Ureter (tissue), 1 donor: Measurements from ENCODE around the gene DNM3. TPM values are rescaled to one million over a fixed set of nuclear protein-coding genes. Genes with fewer than 3 reads are reported as not detected.

Source experiments
- DNase-seq: peaks from one replicate; pipeline ENCODE4 v3.0.0-alpha.2; 2020; ENCODE audit warnings: low spot score
- total RNA-seq: library from RNA; stranded (reverse); gene quantifications from one replicate; pipeline ENCODE4 v1.2.4, GENCODE V29; 2023
- donor health status: DM: yes; HTN: yes; CAD: no.

The DNM3 gene
- total RNA-seq, 1 donor from 2014 or later: 7.9 TPM

DNA sequence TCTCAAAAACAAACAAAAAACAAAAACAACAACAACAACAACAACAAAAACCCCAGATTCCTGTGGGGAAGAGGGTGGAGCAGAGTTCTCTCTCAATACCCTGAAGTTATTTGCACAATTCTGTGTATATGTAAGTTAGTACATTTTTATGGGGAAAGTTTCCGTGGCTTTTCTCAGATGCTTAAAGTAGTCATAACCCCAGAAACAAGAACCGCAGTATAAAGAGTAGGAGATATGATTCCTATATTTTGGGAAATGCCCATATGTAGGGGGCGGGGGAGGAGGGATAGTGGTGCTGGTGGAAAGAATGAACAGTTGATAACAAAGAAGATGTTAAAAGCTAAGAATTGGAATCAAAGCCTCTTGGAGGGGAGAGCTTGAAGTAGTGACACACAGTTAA, 131.5 kb downstream of the DNM3 start:
- DNase-seq: no peak

DNA sequence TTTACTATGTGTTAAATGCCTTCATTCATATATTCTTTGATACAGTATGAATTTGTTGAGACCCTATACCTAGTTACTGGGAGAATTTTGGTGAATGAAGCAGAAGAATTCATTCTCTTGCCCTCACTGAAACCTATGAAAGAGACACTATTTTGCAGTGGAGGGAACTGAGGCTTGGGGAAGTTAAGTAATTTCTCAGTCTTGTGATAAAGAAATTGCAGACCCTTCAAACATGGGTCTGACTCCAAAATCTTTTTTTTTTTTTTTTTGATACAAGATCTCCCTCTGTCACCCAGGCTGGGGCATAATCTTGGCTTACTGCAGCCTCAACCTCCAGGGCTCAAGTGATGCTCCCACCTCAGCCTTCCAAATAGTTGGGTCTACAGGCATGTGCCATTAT, 132.1 kb downstream of the DNM3 start:
- DNase-seq: no peak

DNA sequence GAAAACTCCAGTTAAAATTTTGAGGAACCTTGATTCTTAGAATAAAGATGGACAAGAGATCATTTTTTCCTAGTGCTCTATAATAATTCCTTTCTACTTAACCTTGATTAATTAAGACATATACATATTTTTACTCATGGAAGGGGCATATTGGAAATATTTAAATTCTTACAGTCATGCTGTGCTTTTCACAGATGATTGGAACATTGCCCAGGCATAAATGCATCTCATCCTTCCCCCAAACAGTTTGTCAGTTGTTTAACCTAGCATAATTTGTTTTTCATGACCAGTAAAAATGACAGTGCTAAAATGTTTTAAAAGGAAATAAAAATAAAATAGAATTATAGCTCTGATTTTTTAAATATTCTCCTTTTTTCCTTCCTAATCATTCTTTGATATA, 140.0 kb downstream of the DNM3 start:
- no peak for DNase-seq

DNA sequence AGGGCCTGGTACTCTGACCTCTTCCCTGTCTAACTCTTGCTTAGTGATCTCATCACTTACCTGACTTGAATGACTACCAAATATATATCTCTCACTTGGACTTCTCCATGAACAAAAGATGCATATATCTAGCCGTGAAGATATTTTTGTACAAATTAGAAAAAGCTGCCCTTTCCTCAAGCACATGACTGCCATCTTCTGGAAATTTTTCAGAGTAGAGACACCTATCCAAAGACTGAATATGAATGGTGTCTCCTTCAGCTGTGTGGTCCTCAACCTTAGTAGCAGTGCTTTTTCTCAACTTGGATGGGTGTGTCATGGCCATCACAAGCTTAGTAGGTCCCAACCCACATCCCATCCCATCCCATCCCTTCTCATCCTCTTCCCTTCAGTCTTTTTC, 142.3 kb downstream of the DNM3 start:
- DNase-seq: no peak

DNA sequence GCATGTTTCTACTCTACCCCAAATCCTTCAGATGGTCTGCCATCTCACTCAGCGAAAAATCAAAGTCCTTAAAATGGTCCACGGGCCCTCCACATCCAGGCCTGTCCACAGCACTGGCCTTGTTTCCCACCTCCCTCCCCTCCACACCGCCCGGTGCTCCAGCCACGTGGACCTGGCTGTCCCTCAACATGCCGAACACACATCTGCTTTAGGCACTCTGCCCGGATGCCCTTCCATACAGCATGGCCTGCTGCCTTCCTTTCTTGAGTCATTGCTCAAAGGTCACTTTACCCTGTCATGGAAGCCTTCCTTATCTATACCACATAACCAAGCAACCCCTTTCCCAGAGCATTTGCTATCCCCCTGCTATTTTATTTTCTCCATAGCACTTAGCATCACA, 143.0 kb downstream of the DNM3 start:
- DNase-seq: no peak

DNA sequence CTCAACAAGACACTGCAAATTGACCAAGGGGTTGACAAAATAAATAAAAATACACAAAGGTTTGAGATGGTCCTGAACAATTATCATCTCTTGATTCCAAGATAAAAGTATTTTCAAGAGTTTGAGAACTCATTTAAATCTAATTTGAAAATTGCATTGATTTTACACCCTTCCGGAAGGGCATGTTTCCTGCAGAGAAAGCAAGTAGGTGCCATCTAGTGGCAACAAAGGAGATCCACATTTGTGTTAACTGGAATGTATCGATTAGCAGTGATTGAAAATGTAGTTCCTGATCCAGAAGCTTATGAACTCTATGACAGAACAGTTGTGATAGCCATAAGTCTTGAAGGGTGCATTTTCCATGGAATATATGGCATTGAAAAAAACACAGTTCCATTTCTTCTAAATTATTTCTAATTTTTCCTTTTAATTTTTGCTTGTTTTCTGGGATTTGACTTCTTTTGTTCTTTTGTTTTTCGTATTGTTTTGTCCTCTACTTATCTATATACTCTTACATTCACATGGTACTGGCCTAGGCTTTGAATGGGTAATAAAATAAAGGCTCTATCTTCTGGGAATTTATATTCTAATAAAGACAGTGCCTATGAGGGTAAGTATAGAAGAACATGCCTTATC, 143.7 kb downstream of the DNM3 start:
- no peak for DNase-seq

DNA sequence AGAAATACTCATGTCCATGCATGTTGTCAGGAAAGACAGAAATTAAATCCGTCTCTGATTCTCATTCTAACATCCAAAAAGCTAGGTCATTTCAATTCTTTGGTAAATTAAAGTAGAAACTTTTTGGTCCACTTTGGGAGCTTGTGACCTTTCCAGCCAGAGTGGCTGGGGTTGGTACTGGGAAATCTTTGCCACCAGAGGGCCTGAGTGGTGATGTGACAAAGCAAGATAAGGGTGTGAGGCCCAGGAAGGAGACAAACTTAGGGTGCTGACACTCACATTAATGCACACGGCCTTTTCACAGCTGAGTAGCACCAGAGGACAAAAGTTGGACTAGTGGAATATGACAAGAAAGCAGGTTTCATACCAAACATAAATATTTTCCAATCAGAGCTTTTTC, 144.3 kb downstream of the DNM3 start:
- DNase-seq: no peak

DNA sequence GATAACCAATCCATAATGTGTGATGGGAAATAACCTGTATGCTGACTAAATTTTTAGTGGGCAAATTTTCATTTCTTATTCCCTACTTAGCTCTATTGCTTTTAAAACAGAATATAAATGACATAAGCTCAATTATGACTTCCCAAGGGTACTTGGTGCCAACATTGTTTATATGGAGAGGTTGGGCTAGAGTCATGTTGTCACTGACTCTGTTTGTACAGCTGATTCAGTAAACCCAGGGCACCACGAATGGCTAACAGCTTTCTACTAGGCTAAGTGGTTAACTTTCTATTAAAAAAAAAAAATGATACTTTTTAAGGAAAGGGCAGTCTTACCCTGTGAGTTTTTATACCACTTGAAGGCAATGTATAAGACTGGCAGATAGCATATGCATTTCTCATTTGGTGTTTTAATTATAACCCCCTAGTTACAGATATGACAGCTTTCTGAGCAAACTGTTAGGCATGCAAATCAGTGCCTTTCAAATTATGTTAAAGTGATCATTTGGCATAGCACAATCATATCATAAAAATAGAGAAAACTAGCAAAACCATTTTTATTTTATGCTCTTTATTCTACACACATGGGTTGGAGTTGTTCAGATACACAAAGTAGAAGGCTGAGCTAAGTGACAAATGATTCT, 147.1 kb downstream of the DNM3 start:
- no peak for DNase-seq

DNA sequence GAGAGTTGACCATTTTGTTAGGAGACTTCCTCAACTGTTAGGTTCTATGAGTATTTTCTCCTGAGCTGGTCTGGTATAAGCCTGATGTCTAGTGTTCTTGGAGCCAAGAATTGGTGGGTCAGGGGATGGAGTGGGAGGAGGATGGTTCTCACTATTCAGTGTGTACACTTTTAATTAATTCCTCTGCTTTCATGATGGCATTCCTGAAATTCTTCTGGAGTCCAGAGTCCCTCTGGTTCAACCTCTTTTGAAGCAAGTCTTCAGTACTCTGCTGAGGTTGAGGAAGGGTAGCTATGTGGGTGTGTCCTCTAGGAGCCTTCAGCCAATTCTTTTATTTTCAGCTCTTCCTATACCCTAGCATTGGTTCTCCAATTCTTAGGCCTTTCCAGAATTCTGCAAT, 149.1 kb downstream of the DNM3 start:
- DNase-seq: no peak

DNA sequence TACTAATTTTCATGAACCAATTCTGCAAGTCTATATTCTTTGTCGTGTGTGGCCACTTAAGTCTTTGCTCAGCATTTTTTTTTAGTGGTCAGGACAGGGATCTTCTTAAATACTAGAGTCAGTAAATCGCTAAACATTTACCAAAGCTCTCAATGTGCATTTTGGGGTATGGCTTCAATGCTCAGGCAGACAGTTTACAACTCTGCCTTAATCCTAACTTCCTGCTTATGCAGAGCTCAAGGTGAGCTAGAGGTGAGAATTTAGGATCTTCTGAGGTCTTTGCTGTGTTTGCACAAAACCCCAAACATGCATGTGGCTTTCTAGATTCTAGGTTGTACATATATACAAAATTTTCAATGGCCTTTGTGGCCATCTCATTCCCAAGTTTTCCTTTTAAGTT, 153.0 kb downstream of the DNM3 start:
- DNase-seq: no peak

DNA sequence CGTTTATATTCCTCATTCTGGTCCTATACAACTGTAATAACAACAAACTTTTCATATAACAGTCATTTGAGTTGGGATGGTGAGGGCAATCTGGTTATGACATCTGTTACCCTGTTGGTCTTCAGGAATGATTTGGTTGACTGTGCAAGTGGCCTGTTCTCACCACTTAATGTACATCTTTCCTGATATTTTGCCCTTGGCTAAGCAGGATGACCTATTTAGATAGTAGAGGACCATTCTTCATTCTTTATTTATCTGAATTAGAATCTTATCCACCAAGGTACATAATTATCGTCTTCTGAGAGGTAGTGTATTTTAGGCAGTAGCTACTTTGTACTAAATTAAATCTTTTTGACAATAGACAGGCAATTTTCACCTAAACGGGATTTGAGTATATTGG, 154.3 kb downstream of the DNM3 start:
- DNase-seq: no peak

DNA sequence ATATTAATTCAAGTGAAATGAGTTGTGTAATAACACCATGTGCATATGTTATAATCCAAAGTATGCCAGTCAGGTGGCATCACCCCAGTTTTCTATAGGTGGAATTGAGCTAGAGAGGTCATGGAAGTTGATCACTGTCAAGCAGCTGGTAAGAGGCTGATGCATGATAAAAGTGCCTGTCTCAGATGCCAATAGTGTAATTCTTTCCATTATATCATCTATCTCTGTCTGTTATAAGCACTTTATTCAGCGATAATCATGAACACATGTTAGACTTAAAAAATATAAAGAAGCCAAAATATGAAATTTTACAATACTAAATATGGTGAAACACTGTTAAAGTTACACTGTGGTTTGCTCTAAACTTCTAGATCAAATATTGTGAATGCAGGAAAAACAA, 156.6 kb downstream of the DNM3 start:
- DNase-seq: no peak

DNA sequence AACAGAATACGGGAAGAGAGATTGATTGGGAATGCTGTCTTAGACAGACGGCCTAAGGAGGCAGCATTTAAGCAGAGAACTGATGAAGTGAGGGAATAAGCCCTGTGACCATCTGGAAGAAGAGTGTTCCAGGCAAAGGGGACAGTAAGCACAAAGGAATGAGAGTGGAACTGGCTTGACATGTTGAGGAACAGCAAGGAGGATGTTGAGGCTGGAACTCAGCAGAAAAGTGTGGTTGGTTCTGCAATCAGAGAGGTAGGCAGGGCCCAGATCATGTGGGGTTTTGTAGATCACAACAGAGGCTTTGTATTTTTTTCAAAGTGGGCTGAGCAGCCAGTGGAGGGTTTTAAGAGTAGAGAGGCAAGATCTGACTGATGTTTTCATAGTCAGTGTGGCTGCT, 157.4 kb downstream of the DNM3 start:
- no peak for DNase-seq

DNA sequence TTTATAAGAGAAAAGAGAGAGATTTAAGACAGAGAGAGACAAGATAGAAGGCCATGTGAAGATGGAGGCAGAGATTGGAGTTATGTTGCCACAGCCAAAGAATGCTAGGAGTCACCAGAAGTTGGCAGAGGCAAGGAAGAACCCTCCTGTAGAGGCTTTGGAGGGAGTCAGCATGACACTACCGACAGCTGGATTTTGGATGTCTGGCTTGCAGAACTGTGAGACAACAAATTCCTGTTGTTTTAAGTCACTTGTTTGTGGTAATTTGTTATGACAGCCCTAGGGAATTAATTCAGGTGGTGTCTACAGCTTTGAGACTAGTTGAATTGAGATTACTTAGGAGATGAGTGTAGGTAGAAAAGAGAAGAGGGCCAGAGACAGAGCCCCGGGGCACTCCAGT, 158.5 kb downstream of the DNM3 start:
- DNase-seq: no peak

DNA sequence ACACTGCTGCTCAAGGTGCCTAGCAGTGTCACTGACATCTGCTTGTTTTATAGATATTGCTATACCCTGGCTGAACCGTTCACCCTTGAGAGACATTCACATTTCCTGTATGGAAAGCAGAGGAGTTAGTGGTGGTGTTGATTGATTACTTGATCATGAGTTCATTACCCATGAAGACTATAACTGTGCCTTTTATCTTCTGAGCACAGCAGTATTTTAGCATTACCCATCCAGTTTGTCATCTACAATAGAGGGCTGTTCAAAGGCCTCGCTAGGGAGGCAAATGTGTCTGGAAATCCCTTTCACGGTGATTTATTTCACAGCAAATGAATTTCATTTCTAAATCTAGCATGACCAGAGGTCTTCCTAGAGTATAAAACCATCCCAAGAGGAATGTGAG, 160.0 kb downstream of the DNM3 start:
- no peak for DNase-seq

DNA sequence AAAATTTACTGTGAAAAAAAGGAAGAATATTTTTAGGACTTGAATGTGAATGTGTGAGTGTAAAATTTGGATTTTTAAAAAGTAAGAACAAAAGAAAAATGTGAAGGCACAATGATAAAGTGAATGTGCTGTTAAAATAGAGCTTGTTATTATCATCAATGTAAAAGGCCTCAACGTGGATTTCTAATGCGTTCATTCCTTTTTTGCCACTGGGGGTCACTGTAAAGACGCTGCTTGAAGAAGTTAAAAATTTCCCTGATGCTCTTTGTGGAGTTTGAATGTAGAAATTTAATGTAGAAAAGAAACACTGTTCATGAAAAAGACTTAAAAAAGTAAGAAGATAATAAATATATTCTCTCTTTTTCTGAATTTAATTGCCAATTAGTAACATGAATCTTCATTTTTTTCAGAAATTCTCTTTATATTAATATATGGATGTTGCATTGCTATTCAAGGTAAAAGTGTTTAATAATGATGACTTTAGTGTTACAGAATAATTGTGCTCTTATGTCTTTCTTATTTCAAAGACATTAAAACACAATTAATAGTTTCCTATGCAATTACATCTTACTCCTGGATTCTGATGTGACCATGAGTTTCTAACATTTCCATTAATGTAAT, 161.5 kb downstream of the DNM3 start:
- no peak for DNase-seq

DNA sequence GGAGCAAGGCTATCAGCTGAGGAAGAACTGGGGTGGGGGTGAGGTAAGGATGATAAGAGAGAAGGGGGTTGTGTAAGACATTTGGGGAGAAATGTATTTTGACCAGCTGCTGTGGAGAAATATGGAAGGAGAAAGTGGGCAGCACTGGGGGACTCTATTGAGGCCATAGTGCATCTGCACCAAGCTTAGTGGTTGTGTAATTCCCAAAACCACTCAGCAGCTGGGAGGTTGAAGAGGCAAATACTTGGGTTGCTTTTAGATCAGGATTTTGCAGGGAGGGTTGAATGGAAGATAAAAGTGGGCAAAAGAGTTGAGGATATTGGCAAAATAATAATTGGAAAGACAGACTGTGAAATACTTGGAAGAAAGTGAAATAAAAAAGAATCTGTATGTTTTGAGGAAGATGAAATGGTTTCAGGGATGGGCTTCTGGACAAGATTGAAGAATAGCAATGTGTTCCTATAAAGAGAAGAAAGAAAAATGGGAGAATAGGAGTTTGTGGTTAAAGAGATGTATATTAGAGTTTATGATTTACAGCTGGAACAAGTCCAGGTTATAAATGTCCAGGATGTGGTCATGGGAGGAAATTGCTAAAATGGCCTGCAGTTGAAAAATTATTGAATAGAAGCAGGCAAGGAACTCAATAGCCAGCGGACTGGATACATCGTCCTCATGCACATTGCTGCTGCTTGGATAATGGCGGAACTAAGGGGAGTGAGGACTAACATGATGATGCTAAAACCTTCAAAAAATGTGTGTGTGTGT, 162.7 kb downstream of the DNM3 start:
- DNase-seq: no peak

DNA sequence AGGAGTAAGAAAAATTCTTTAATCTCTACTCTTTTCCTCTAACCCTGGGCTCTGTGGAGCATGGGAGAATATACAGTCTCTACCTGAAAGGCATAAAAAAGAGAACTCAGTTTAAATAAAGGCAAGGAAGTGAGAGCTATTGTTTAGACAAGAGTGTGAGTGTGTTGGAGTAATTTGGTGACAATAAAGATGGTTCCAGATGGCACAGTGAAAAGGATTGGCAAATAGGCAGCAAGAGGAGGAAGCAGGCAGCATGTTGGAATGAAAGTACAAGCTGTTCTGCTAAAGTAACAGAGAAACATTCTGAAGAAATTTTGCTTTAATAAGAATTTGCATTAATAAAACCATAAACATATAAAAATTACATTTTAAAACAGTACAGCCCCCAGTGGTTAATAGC, 163.4 kb downstream of the DNM3 start:
- DNase-seq: no peak

DNA sequence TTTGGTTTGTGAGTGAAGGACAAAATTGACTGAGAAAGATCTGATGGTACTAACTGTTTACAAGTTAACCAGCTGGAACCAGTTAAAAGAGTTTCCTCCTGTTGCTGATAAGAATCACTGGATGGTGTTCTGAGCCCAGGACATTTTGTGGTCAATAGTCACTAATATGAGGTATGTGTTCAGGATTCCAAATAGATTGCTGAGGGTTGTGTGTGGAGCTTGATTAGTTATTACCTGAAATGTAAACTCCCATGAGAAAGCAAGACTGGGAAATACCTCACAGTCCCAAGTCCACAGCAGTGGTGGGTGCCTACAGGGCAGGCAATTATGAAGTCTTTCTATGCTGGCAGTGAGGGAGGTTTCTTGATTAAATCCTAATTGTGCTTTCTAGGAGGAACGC, 164.6 kb downstream of the DNM3 start:
- DNase-seq: no peak

DNA sequence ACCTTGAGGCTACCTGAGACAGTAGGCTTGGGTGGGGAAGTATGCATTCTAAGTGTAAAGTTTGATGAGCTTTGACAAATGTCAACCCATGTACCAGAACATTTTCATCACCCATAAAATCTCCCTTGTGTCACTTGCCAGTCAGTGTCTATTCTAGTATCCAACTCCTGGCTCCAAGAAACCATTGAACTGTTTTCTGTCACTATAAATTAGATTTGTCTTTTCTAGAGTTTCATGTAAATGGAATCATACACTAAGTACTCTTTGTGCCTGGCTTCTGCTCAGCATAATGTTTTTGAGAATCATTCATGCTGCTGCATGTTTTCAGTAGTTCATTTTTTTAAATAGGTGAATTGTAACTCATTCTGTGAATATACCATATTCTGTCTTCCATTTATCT, 165.4 kb downstream of the DNM3 start:
- no peak for DNase-seq

DNA sequence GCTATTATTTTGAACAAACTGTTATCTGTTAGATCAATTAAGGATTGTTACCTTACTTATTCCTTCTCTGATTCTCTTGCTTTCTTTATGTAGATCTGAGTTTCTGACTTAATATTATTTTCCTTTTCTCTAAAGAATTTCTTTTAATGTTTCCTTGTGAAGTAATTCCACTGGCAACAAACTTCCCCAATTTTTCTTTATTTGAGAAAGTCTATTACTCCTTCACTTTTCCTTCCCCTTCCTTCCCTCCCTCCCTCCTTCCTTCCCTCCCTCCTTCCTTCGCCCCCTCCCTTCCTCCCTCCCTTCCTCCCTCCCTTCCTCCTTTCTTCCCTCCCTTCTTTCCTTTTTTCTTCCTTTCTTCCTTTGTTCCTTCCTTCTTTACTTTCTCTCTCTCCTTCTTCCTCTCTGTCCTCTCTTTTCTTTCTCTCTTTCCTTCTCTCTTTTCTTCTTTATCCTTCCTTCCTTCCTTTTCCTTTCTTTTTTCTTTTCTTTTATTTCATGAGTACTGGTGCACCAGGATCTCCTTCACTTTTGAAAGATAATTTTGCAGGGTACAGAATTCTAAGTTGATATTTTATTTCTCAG, 177.5 kb downstream of the DNM3 start:
- DNase-seq: no peak

DNA sequence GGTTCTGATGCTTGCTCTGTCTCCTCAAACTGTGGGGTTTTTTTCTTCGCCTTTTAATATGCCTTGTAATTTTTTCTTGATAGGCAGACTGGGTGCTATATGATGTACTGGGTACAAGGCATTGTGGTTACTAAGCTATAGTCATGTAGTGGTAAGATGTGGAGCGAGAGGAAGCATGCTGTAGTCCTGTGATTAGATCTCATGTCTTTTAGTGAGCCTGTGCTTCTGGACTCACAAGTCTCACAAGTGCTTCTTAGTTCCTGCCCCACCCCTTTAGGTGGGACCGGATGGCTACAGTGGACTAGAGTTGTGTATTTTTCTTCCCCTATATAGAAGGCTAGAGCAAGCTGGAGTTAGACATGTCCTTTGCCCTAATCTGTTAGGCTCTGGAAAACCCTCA, 178.7 kb downstream of the DNM3 start:
- DNase-seq: no peak

DNA sequence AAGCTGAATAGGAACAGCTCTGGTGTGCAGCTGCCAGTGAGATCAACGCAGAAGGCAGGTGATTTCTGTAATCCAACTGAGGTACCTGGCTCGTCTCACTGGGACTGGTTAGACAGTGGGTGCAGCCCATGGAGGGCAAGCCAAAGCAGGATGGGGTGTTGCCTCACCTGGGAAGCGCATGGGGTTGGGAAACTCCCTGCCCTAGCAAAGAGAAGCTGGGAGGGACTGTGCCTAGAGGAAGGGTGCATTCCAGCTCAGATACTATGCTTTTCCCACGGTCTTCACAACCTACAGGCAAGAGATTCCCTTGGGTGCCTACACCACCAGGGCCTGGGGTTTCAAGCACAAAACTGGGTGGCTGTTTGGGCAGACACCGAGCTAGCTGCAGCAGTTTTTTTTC, 183.2 kb downstream of the DNM3 start:
- no peak for DNase-seq
